ENCODE data around the gene CCDC154.

The CCDC154 gene

GRCh38 chr16:1489077-1489476 is 44.7 kb upstream of the CCDC154 start:
- Histone ChIP-seq H3K79me1 (ENCODE audit: low read length) (no peaks in the 10 kb centered on the region), H3K56ac (ENCODE audit: low read length) (no peak overlapping the region), H3K79me2 (ENCODE audit: control insufficient read depth, insufficient read depth, low read length) (peaks cover 2% of the 10 kb centered on the region), H3K27ac (ENCODE audit: low read depth, low read length) (no peak overlapping the region), H2BK15ac (replicated peaks; ENCODE audit: low read depth) (no peak overlapping the region), H3K18ac (ENCODE audit: low read length) (no peak overlapping the region), H3K4ac (ENCODE audit: low read depth, low read length) (no peak overlapping the region), H2BK5ac (ENCODE audit: low read length) (no peak overlapping the region), H2AK5ac (ENCODE audit: low read length) (no peak overlapping the region), H3K36me3 (ENCODE audit: control insufficient read depth, insufficient read depth, low read length) (no peaks in the 10 kb centered on the region), H3K23ac (ENCODE audit: low read length) (no peak overlapping the region), H3K4me2 (ENCODE audit: low read length) (no peak overlapping the region), H3K4me1 (ENCODE audit: control insufficient read depth, low read depth, low read length) (no peaks in the 10 kb centered on the region), H2BK120ac (ENCODE audit: low read depth, low read length) (no peak overlapping the region), H4K5ac (ENCODE audit: low read length) (no peak overlapping the region), H3K9ac (ENCODE audit: low read length) (no peak overlapping the region), H3K27me3 (ENCODE audit: insufficient read depth, low read length, poor library complexity) (no peaks in the 10 kb centered on the region), H3K4me3 (ENCODE audit: low read length) (no peak overlapping the region), H4K8ac (ENCODE audit: low read depth, low read length) (no peak overlapping the region)
- WGBS (ENCODE audit: extremely low coverage, insufficient coverage, low lambda C conversion rate), result no CpG with 5 or more reads among the region's 12 CpGs
- no peak for DNase-seq

DNA sequence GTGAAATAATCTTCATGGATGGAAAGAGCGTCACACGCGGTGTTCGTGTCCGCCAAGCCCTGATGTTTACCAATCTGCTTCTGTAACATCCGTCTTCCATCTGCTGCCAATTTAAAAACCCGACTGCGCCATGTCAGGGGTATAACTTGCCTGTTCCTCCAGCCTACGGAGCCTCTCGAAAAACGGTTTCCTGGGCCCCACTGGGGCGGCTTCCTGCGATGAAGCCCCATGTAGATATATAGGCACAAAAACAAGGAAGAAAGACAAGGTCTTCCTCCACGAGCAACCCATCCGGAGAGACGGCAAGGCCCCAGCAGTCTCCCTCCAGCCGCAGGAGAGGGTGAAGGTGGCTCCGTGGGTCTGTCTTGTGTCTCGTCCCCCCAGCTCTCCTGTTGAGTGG is 44.3 kb upstream of the CCDC154 start, which contains the start of gene PTX4:
Gene PTX4 (minus strand): TSS at position 326 of the 400 bp plus-strand sequence. CDS start 35 bp downstream, at position 291.
- Histone ChIP-seq H4K5ac (ENCODE audit: low read length) (no peak within 1 kb of the TSS), H3K36me3 (ENCODE audit: control insufficient read depth, insufficient read depth, low read length) (no peaks in the 10 kb centered on the region), H4K8ac (ENCODE audit: low read depth, low read length) (no peak within 1 kb of the TSS), H3K27ac (ENCODE audit: low read depth, low read length) (no peak within 1 kb of the TSS), H3K4me1 (ENCODE audit: control insufficient read depth, low read depth, low read length) (no peaks in the 10 kb centered on the region), H3K18ac (ENCODE audit: low read length) (no peak within 1 kb of the TSS), H2BK15ac (replicated peaks; ENCODE audit: low read depth) (no peak within 1 kb of the TSS), H3K4me2 (ENCODE audit: low read length) (no peak within 1 kb of the TSS), H3K27me3 (ENCODE audit: insufficient read depth, low read length, poor library complexity) (no peaks in the 10 kb centered on the region), H3K23ac (ENCODE audit: low read length) (no peak within 1 kb of the TSS), H2AK5ac (ENCODE audit: low read length) (no peak within 1 kb of the TSS), H3K9ac (ENCODE audit: low read length) (no peak within 1 kb of the TSS), H3K79me1 (ENCODE audit: low read length) (no peaks in the 10 kb centered on the region), H2BK5ac (ENCODE audit: low read length) (no peak within 1 kb of the TSS), H3K56ac (ENCODE audit: low read length) (no peak within 1 kb of the TSS), H3K4ac (ENCODE audit: low read depth, low read length) (no peak within 1 kb of the TSS), H2BK120ac (ENCODE audit: low read depth, low read length) (no peak within 1 kb of the TSS), H3K4me3 (ENCODE audit: low read length) (no peak within 1 kb of the TSS), H3K79me2 (ENCODE audit: control insufficient read depth, insufficient read depth, low read length) (peaks cover under 1% of the 10 kb centered on the region)
- no CpG with 5 or more reads among the region's 19 CpGs for WGBS (ENCODE audit: extremely low coverage, insufficient coverage, low lambda C conversion rate)
- no peak for DNase-seq

DNA sequence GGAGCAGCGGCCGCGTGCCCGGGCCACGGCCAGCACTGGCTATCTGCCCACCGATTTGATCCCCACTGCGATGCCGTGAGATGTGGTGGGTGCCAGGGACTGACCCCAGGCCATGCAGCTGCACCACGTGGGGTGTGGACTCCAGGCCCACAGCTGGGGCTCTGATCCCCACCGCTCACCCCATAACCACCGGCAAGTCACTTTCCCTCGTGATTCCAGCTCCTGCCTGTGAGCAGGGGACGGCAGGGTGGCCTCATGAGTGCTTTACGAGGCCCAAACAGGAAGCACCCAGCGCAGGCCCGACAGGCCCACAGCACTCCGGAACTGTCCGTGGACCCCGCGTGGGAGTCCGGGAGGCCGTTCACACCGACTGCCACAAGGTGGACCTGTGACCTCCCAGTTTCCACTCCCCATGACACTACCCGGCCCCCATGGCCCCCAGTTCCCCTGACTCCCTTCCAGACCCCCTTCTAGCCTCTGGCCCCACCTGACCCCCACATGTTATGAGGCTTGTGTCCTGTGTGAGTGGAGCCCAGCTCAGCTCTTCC is 43.8 kb upstream of the CCDC154 start:
- Histone ChIP-seq H3K79me2 (ENCODE audit: control insufficient read depth, insufficient read depth, low read length) (no peaks in the 10 kb centered on the region), H3K79me1 (ENCODE audit: low read length) (no peaks in the 10 kb centered on the region), H3K4me1 (ENCODE audit: control insufficient read depth, low read depth, low read length) (no peaks in the 10 kb centered on the region), H3K9ac (ENCODE audit: low read length) (no peak overlapping the region), H2BK120ac (ENCODE audit: low read depth, low read length) (no peak overlapping the region), H2BK5ac (ENCODE audit: low read length) (no peak overlapping the region), H3K4me2 (ENCODE audit: low read length) (no peak overlapping the region), H2AK5ac (ENCODE audit: low read length) (no peak overlapping the region), H3K23ac (ENCODE audit: low read length) (no peak overlapping the region), H4K5ac (ENCODE audit: low read length) (no peak overlapping the region), H3K56ac (ENCODE audit: low read length) (no peak overlapping the region), H3K4me3 (ENCODE audit: low read length) (no peak overlapping the region), H3K27ac (ENCODE audit: low read depth, low read length) (no peak overlapping the region), H3K18ac (ENCODE audit: low read length) (no peak overlapping the region), H3K27me3 (ENCODE audit: insufficient read depth, low read length, poor library complexity) (no peaks in the 10 kb centered on the region), H4K8ac (ENCODE audit: low read depth, low read length) (no peak overlapping the region), H3K36me3 (ENCODE audit: control insufficient read depth, insufficient read depth, low read length) (no peaks in the 10 kb centered on the region), H2BK15ac (replicated peaks; ENCODE audit: low read depth) (no peak overlapping the region), H3K4ac (ENCODE audit: low read depth, low read length) (no peak overlapping the region)
- DNase-seq, result no peak
- WGBS (ENCODE audit: extremely low coverage, insufficient coverage, low lambda C conversion rate), result no CpG with 5 or more reads among the region's 24 CpGs

GRCh38 chr16:1487395-1488053 is 43.2 kb upstream of the CCDC154 start:
- Histone ChIP-seq H4K5ac (ENCODE audit: low read length) (no peak overlapping the region), H3K56ac (ENCODE audit: low read length) (no peak overlapping the region), H3K4me3 (ENCODE audit: low read length) (no peak overlapping the region), H3K36me3 (ENCODE audit: control insufficient read depth, insufficient read depth, low read length) (no peaks in the 10 kb centered on the region), H2BK15ac (replicated peaks; ENCODE audit: low read depth) (no peak overlapping the region), H2AK5ac (ENCODE audit: low read length) (no peak overlapping the region), H4K8ac (ENCODE audit: low read depth, low read length) (no peak overlapping the region), H3K4ac (ENCODE audit: low read depth, low read length) (no peak overlapping the region), H3K23ac (ENCODE audit: low read length) (no peak overlapping the region), H3K4me2 (ENCODE audit: low read length) (no peak overlapping the region), H2BK120ac (ENCODE audit: low read depth, low read length) (no peak overlapping the region), H3K79me2 (ENCODE audit: control insufficient read depth, insufficient read depth, low read length) (no peaks in the 10 kb centered on the region), H3K79me1 (ENCODE audit: low read length) (no peaks in the 10 kb centered on the region), H3K18ac (ENCODE audit: low read length) (no peak overlapping the region), H3K4me1 (ENCODE audit: control insufficient read depth, low read depth, low read length) (no peaks in the 10 kb centered on the region), H3K9ac (ENCODE audit: low read length) (no peak overlapping the region), H3K27ac (ENCODE audit: low read depth, low read length) (no peak overlapping the region), H3K27me3 (ENCODE audit: insufficient read depth, low read length, poor library complexity) (no peaks in the 10 kb centered on the region), H2BK5ac (ENCODE audit: low read length) (no peak overlapping the region)
- WGBS (ENCODE audit: extremely low coverage, insufficient coverage, low lambda C conversion rate), result no CpG with 5 or more reads among the region's 39 CpGs
- DNase-seq, result no peak

- Histone ChIP-seq H3K79me1 (ENCODE audit: low read length) (no peaks in the 10 kb centered on the region), H3K79me2 (ENCODE audit: control insufficient read depth, insufficient read depth, low read length) (no peaks in the 10 kb centered on the region), H2BK120ac (ENCODE audit: low read depth, low read length) (no peak overlapping the region), H3K18ac (ENCODE audit: low read length) (no peak overlapping the region), H4K5ac (ENCODE audit: low read length) (no peak overlapping the region), H3K4me3 (ENCODE audit: low read length) (no peak overlapping the region), H2BK5ac (ENCODE audit: low read length) (no peak overlapping the region), H2BK15ac (replicated peaks; ENCODE audit: low read depth) (no peak overlapping the region), H3K23ac (ENCODE audit: low read length) (no peak overlapping the region), H3K4me2 (ENCODE audit: low read length) (no peak overlapping the region), H3K56ac (ENCODE audit: low read length) (no peak overlapping the region), H3K4me1 (ENCODE audit: control insufficient read depth, low read depth, low read length) (no peaks in the 10 kb centered on the region), H2AK5ac (ENCODE audit: low read length) (no peak overlapping the region), H3K4ac (ENCODE audit: low read depth, low read length) (no peak overlapping the region), H3K36me3 (ENCODE audit: control insufficient read depth, insufficient read depth, low read length) (no peaks in the 10 kb centered on the region), H4K8ac (ENCODE audit: low read depth, low read length) (no peak overlapping the region), H3K27me3 (ENCODE audit: insufficient read depth, low read length, poor library complexity) (no peaks in the 10 kb centered on the region), H3K27ac (ENCODE audit: low read depth, low read length) (no peak overlapping the region), H3K9ac (ENCODE audit: low read length) (no peak overlapping the region)
- no peak for DNase-seq
- no CpG with 5 or more reads among the region's 33 CpGs for WGBS (ENCODE audit: extremely low coverage, insufficient coverage, low lambda C conversion rate)
Observed at GRCh38 chr16:1486551-1487390, 42.4 kb upstream of the CCDC154 start.
